HG02840 (cell line): ENCODE results near the gene KLHL10.

Experiments
- ATAC-seq: cut with Tn5 transposase; IDR thresholded peaks from one replicate; pipeline ENCODE4 v1.9.1; 2021; ENCODE audit warnings: mild to moderate bottlenecking, moderate library complexity, moderate number of reproducible peaks; ENCODE audit not compliant: unreplicated experiment, low FRiP score

KLHL10 gene

GRCh38 chr17:41837761-41838538 is at the start of gene KLHL10:
Gene KLHL10 (plus strand): TSS chr17:41837825. CDS start chr17:41837933, 108 bp downstream.
- ATAC-seq = no peak

DNA sequence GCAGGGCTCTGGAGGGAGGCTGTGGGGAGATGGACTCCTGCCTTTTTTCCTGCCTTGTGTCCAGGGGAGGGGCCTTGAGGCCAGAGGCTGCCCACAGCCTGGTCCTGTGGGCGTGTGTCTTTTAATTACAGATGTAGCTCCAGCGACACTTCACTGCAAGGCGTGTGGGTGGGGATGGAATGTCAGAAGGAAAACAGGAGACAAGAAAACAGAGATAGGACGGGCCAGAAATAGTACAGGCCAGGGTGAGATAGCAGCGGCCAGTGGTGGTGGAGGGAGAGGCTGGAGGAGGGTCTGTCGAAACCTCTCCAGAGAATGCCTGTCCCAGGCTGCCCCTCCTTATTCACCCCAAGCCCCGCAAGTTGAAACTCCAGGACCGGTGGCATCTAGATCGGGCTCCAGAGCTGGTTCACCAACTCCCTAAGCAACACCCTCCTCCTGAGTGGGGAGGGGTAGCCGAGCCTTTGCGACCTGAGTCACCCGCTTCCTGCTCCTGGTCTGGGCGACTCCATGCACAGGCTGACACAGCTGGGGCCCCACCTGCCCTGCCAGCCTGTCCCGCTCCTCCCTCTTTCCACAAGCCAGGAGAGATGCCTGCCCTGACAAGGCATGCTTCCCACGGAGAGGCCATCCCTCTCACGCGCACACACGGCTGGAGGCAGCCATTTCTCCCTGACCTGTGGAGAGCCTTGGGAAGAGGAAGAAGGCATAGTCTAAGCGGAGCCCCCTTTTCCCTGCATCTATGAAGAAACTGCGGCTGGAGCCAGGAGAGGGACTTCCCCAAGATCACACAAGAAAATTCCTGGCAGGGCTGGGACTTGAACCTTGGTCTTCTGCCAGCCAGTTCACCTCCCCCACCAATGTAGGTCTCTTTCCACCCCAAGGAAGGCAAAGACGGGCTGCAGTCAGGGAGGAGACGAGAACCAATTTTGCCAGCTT is 44.5 kb upstream of the KLHL10 start:
- no peak for ATAC-seq

DNA sequence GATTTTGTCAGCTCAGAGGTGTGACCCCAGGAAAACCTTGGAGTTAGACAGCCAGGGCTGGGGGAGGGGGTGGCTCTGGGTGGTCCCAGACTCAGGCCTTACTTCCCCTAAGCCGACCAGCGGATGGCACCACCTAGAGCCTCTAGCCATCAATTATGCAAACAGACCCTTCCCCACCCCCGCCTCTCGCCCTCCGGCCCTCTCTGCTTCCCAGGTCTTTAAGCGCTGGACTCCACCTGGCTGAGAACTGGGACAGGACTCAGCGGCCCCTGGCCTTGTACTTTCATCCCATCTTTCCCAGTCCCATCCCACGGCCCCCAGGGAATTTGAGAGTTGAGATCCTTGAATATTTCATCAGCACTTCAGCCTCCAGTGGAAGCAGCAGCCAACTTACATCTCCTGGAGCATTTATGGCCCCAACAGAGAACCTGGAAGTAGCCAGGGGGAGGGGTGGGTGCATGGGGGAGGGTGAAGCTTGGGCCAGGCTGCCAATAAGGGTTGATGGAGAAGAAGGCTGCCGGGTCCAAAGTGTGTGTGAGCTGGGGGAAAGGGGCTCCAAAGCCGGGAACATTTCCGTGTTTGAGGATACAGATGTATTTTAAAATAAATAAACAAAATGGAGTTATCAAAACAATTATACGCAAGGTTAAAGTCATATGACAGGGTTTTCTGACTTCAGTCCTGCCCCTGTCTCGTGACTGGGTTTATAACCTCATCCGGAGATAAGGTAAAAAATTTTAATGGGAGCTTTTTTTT is 43.7 kb upstream of the KLHL10 start:
- no peak for ATAC-seq

DNA sequence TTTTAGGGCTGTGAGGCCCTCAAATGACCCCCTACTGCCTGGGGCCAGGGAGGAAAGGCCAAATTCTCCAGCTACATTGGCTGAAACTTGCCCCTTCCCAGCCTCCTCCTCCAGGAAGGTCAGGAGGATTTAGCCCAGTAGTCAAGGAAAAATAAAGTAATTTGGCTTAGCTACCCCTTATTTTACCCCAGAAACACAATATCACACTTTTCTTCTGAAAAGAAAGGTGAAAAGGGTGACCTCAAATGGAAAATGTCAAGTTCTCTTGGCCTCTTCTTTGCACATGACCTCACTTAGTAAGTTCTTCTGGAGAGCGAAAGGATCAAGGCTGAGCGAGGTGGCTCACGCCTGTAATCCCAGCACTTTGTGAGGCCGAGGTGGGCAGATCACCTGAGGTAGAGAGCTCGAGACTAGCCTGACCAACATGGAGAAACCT is 43.1 kb upstream of the KLHL10 start:
- ATAC-seq = no peak

DNA sequence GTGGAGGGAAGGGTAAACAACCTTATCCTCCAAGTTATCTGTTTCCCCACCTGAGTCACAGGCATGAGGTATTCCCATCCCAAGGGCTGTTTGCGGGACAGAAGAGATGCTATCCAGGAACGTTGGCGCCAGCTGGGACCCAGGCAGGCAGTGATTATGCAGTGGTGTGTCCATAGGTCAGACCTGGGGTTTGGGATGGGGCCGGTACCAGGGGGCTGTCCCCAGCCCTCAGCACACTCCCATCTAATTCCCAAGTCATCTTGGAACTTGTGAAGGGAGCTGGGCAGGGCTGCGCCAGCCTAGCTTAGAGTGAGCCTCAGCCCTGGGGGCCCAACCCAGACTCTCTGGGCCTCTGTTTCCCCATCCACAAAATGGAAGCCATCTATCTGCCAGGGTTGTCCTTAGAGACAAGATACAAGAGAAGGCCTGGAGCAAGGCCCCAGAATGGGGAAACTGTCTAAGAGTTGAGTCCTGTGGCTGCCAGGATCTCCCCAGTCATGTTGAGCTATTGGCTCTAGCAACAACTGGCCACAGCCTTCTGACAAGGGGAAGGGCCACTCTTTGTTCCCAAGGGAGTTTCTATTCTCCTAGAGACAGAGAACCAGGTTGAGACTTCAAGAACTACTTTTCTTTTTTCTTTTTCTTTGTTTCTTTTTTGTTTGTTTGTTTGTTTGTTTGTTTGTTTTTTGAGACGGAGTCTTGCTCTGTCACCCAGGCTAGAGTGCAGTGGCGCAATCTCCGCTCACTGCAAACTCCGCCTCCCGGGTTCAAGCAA is 41.3 kb upstream of the KLHL10 start:
- ATAC-seq = no peak

GRCh38 chr17:41797377-41797776 is 40.2 kb upstream of the KLHL10 start:
- no peak for ATAC-seq

GRCh38 chr17:41799366-41799765 is 38.3 kb upstream of the KLHL10 start:
- no peak for ATAC-seq

DNA sequence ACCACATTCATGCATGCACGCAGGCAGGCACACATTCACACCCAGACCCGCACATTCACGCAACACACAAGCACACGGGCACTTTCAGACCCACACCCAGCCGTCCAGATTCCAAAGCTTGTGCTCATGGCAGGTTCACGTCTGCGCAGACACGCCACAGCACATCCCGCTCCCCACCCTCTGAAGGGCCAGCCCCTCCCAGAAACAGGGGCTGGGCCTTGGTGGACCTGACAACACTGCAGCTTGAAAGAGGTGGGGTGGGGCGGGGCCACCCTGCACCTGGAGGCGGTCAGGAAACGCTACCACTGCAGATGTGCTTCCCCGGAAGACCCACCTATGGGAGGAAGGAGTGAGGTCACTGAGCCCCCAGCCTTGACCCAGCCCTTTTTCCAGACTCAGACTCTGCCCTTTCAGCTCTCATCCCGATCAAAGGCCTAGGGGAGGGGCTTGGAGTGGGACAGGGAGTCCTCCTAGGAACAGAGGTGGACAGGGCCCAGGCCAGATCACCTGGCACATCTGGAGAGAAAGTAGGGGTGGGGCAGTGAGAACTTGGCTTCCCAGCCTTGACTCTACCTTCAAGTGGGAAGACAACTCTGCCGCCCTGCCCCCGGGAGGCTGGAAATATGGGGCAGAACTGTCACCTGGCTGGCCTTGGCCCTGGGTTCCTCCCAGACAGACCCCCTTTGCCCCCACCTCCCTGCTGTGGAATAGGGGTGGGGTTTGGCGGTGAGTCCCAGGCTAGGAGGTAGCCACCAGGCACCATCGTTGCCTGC is 36.8 kb upstream of the KLHL10 start:
- no peak for ATAC-seq

- ATAC-seq = no peak
Measured at GRCh38 chr17:41801374-41802271, 36.0 kb upstream of the KLHL10 start.

DNA sequence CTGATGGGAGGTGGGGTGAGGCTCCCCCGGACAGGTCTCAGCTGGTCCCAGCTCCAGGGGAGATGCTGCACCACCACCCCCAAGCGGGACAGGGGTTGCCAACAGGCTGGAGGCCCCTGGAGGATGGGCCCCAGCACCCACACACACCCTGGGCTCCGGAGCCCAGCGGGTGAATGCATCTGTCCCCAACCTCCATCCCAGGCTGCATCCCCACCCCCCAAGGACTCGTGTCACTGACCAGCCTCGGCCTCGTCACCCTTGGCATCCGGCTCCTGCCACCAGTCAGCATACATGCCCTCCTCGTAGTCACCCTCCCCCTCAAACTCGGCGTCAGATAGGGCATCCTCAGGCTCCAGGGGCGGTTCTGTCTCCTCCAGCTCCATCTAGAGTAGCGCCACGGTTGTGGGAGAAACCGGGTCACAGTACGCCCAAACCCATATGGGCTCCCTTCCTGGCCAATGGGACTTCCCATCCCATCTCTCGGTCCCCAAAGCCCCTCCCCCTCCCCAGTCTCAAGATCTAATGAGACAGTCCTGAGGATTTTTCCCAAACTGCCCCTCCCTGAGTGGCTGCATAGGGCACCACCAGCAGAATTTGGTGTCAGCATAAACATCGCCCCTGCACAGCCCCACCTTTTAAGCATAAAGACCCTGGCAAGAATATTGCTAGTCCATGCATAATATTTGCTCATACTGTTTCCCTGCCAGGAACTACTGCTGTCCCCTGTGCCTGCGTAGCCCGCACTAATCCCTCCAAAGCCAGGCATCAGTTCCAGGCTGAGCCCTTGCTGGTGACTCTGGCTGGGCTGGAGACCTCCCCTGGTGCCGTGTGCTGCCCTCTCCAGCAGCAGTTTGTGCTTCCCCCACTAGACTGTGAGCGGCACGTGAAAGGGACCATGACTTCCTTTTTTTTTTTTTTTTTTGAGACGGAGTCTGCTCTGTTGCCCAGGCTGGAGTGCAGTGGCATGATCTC is 34.3 kb upstream of the KLHL10 start:
- ATAC-seq = no peak

DNA sequence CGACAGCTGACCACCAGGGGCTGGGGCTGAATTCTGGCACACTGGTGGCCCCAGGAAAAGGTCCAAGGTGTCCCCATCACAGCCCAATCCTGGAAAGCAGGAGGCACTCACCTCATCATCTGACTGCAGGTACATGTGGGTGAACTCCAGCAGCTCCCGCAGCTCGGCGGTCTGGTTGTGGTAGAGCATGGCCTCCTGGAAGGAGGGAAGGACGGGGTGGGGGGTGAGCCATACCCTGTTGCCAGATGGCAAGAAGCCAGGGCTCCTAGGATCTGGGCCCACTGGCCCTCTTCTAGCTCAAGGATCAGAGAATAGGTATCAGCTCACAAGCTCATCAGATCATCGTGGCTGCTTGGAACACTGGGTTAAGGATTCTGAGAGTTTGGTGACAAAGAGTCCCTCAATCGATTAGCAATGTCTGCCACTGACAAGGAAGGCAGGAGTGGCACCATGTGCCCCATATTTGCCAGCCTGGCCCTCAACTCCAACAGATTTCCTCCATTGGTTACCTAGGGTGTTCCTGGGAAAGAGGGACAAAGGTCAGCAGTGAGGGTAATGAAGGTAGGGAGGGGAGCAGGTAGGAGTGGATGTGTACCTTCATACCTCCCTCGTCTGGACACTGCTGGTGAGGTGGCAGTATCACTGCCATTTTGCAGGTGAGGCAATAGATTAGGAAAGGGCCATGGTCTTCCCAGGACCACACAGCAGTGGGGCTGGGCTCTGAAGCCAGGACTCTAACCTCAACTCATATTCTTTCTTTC is 30.8 kb upstream of the KLHL10 start:
- ATAC-seq = no peak

DNA sequence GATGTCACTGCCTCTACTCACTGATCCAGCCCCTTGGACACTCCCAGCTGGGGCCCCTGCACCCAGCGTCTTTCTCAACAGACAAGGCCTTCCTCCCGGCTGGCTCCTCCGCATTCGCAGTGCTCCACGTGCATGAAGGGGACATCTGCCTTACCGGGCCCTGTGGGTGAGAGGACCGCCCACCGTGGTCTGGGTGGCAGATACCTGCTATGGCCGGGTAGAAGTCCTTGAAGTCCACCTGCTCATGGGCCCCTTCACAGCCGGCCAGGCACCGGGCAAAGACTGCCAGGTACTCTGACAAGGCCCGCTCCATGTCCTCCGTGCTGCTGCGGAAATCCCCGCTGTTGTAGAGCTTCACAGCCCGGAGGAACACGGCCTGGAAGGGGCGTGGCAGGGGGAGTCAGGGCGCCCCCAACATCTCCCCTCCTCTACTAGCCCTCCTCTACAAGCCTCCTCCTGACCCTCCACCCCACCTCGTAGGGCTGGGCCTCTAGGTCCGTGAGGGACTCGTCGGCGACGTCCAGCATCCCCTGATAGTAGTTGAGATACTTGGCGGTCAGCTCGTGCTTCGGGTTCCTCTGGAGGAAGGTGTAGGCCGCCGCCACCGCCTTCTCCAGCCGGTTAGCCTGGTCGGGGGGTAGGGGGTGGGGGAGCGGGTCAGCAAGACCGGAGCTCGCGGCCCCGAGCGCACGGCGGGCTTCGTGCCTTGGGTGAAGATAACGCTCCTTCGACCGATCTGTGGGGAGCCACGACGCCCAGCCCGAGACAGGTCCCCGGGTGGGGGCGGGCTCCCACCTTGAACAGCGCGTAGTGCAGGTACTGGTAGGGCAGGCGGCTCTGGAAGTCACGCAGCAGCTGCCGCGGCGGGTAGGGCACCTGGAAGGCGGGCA is 26.7 kb upstream of the KLHL10 start:
- ATAC-seq = no peak

DNA sequence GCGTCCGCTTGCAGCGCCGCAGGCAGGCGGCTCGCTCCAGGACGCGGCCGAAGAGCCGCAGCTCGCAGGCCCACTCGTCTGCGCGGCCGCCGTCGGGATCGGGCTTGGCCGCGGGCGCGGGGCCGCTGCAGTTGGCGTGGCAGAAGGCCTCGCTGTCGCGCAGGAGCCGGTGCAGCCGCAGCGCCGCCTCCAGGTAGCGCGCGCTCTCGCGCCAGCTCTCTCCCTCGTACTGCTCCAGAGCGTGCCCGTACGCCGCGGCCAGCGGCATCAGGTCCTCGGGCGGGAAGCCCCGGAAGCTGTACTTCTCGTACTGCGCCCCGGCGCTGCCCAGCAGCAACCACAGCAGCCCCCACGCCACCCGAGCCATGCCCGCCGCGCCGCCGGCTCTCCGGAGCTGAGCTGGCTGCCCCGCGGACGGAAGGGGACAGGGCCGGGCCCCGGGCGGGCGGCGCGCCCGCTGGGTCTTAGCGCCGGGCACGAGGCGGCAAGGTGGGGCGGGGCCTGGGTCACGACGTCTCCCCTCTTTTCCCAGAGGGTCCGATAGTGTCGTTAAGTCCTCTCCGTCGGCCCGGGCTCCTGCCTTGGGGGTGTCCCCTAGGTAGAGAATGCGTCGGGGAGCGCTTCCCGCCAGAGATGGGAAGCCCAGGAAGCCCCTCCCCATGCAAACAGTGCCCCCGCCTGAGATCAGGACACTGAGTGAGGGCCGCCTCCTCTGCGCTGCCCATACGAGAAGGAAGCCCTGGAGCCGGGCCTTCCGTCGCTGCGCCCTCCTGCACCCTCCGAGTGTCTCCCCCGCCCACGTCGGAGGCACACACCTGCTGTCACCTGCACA is 25.9 kb upstream of the KLHL10 start, which contains the start of gene P3H4:
P3H4 (minus strand) TSS at position 401 of the 832 bp plus-strand sequence; CDS start at position 367, 34 bp downstream.
- no peak for ATAC-seq

- ATAC-seq = no peak
Measured at GRCh38 chr17:41812381-41813151, 25.1 kb upstream of the KLHL10 start, which contains the start of gene FKBP10. Gene FKBP10 (plus strand): TSS chr17:41813004. CDS start chr17:41813035, 31 bp downstream.
